Measurements from ENCODE around the gene SCT. TPM values are rescaled to one million over a fixed set of nuclear protein-coding genes. Genes with fewer than 3 reads are reported as not detected.

Gene SCT
- total RNA-seq, 1 experiment from 2014 or later = not detected

- in situ Hi-C loops (cut with HindIII; ENCODE audit: low pct_unique_long_range_greater_than_20kb, low sequenced_read_pairs) = no loop called here
Measured at GRCh38 chr11:628056-628455, 1.1 kb upstream of the SCT start.

DNA sequence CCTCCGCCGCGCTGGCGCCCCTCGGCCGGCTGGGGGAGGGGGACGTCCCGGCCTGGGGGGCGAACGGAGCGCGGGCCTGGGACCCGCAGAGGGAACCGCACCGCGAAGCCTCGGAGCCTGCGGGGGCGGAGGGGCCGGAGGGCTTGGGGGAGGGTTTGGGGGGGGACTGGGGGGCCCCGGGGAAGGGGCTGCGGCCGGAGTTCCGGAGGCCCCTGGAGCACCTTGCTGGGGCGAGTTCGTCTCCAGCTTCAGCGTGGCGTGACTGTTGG is 261 bp upstream of the SCT start:
- no peak for DNase-seq (ENCODE audit: low read depth, low spot score)
- in situ Hi-C loops (cut with HindIII; ENCODE audit: low pct_unique_long_range_greater_than_20kb, low sequenced_read_pairs) = no loop called here

More at GRCh38 chr11:628056-628455, 1.1 kb upstream of the SCT start:
- DNase-seq (ENCODE audit: low read depth, low spot score) = no peak

GRCh38 chr11:625636-626268 is 1.2 kb downstream of the SCT start:
- in situ Hi-C loops (cut with HindIII; ENCODE audit: low pct_unique_long_range_greater_than_20kb, low sequenced_read_pairs) = no loop called here
- DNase-seq (ENCODE audit: low read depth, low spot score) = no peak

GRCh38 chr11:624705-625635 is 2.0 kb downstream of the SCT start, which contains the start of gene CDHR5:
Gene CDHR5 (minus strand): TSS chr11:624955. CDS start chr11:624902, 53 bp downstream.
- in situ Hi-C loops (cut with HindIII; ENCODE audit: low pct_unique_long_range_greater_than_20kb, low sequenced_read_pairs) = no loop called here
- DNase-seq (ENCODE audit: low read depth, low spot score) = no peak

DNA sequence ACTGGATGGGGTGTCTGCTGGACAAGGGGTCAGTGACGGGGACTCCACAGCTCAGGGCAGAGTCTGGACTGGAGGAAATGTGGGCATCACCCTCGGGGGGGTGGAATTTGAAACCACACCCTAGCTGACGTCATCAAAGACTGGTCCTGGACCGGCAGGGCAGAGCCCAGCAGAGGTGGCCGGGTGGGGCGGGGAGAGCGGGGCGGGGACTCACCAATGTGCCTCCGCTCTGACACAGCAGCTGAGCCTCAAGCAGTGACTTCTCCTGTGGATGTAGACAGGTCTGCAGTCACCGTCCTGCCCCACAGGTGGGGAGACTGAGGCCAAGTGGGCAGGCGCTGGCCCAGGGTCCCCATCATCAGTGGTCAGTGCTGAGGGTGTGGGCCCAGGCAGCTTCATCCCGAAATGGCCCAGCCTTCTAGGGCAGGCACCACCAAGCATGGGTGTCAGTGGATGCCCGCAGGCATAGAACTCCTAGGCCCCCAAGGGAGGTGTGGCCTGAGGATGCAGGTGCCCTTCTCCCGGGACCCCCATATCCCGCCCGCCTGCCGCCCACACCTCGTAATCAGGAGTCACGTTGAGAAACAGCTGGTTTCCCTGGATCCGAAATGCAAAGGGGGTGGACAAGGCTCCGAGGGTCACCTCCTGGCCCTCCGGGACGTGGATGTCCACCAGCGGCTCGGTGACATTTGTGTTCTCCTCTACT is 2.8 kb downstream of the SCT start:
- in situ Hi-C loops (cut with HindIII; ENCODE audit: low pct_unique_long_range_greater_than_20kb, low sequenced_read_pairs) = no loop called here
- no peak for DNase-seq (ENCODE audit: low read depth, low spot score)

GRCh38 chr11:623349-623869 is 3.6 kb downstream of the SCT start:
- in situ Hi-C loops (cut with HindIII; ENCODE audit: low pct_unique_long_range_greater_than_20kb, low sequenced_read_pairs) = no loop called here
- DNase-seq (ENCODE audit: low read depth, low spot score) = no peak

DNA sequence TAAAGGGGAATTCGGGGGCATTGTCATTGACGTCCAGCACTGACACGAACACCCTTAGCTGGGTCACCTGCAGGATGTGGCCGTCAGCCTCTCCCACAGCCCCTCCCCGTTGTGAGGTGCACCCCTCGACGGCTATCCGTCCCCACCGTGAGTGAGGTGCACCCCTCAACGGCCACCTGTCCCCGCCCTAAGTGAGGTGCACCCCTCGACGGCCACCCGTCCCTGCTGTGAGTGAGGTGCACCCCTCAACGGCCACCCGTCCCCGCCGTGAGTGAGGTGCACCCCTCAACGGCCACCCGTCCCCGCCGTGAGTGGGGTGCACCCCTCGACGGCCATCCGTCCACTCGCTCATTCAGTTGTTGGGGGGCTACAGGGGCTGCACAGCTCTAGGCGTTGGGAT is 5.1 kb downstream of the SCT start:
- DNase-seq (ENCODE audit: low read depth, low spot score) = no peak
- in situ Hi-C loops (cut with HindIII; ENCODE audit: low pct_unique_long_range_greater_than_20kb, low sequenced_read_pairs) = no loop called here

GRCh38 chr11:620935-621814 is 5.8 kb downstream of the SCT start:
- in situ Hi-C loops (cut with HindIII; ENCODE audit: low pct_unique_long_range_greater_than_20kb, low sequenced_read_pairs) = no loop called here
- DNase-seq (ENCODE audit: low read depth, low spot score) = no peak

GRCh38 chr11:620201-620600 is 6.8 kb downstream of the SCT start:
- in situ Hi-C loops (cut with HindIII; ENCODE audit: low pct_unique_long_range_greater_than_20kb, low sequenced_read_pairs) = no loop called here
- DNase-seq (ENCODE audit: low read depth, low spot score) = no peak

GRCh38 chr11:619628-620050 is 7.3 kb downstream of the SCT start:
- no peak for DNase-seq (ENCODE audit: low read depth, low spot score)
- in situ Hi-C loops (cut with HindIII; ENCODE audit: low pct_unique_long_range_greater_than_20kb, low sequenced_read_pairs) = no loop called here

GRCh38 chr11:618856-619627 is 7.9 kb downstream of the SCT start:
- no peak for DNase-seq (ENCODE audit: low read depth, low spot score)
- in situ Hi-C loops (cut with HindIII; ENCODE audit: low pct_unique_long_range_greater_than_20kb, low sequenced_read_pairs) = no loop called here

DNA sequence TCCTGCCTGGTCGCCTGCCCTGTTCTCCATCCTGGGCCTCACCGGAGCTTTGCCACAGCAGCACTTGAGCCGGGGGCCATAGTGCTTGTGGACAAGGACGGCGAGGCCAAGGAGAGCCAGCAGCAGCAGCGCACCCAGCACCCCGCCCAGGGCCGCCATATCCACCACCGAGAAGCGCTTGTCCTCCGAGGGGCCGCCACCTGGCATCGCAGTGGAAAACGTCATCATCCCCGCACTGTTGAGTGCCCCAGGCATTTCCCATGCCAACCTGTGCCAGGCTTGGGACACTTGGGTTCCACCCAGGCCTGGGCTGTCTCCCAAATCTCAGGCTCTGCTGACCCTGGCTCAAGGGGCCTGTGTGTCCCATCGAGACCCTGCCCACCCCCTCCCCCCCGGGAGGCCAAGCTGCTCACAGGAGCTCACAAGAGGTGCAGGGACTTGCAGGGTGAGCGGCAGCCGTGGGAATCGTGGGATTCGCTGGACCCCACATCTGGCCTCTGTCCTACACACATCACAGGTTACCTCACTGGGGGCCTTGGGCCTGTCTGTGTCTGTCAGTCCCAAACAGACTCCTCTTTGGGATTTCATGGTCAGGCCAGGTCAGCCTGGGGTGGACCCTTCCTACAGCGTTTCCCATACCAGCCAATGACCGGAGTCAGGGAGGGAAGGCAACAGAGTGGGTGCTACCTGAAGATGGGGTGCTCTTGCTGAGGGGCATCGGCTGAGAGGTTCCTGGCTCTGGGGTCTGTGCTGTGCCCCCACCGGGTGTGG is 8.9 kb downstream of the SCT start:
- DNase-seq (ENCODE audit: low read depth, low spot score) = no peak
- in situ Hi-C loops (cut with HindIII; ENCODE audit: low pct_unique_long_range_greater_than_20kb, low sequenced_read_pairs) = no loop called here

DNA sequence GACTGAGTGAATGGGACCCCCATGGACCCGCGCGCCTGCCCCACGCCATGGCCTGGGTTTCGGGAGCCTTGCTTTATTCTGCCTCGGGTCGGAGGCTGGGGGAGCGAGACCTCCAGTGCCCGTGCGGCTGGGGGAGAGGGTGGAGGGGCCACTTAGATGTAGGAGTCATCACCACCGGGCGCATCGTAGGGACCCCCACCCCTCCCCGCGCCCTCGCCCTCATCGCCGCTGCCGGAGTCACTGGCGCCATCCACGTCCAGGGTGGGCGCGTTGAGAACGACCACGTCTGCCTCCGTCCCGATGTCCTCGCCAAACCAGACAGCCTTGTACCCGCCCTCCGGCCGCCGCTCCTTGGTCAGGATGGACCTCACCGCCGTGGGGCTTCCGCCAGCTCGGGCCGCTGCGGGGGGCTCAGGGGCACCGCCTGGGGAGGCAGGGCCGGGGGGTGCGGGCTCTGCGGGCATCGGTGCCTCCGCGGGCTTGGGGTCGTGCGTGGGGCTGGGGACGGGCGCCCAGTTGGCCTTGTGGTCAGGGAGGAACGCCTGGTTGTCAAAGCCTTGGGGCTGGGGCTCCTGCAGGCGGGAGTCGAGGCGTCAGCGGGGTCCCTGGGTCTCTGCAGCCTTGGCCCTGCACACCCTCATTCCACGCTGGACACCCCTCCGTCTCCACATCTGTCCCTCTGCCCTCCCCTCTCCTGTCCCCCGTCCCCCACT is 9.6 kb downstream of the SCT start:
- DNase-seq (ENCODE audit: low read depth, low spot score) = no peak
- in situ Hi-C loops (cut with HindIII; ENCODE audit: low pct_unique_long_range_greater_than_20kb, low sequenced_read_pairs) = no loop called here

- in situ Hi-C loops (cut with HindIII; ENCODE audit: low pct_unique_long_range_greater_than_20kb, low sequenced_read_pairs) = no loop called here
- DNase-seq (ENCODE audit: low read depth, low spot score) = no peak
Measured at GRCh38 chr11:616320-617198, 10.4 kb downstream of the SCT start.
